SU-DHL-6 (cell line): ENCODE results near the gene ROBO2.

Experiments used
- CTCF ChIP-seq: fragments of 200-600 bp; sonication (generic); IDR thresholded peaks from one replicate; pipeline ENCODE4 v1.5.1; 2017; ENCODE audit warnings: antibody characterized with exemption, mild to moderate bottlenecking, low read length, moderate library complexity; ENCODE audit not compliant: insufficient read depth, poor library complexity, severe bottlenecking
- EZH2phosphoT487 ChIP-seq: fragments of 200-600 bp; sonication (generic), shearing (Covaris generic); conservative IDR thresholded peaks from 2 replicates; pipeline ENCODE4 v1.6.1; 2018; ENCODE audit warnings: mild to moderate bottlenecking, antibody characterized with exemption, low read length, moderate library complexity, mixed read lengths

- TF ChIP-seq CTCF = no peak
- no peak for TF ChIP-seq EZH2phosphoT487
Observed at GRCh38 chr3:77462951-77463350, 423.1 kb downstream of the ROBO2 start.
